Endometrial microvascular endothelial cells (primary cell): ENCODE data around the gene ATOH7. TPM values are rescaled to one million over a fixed set of nuclear protein-coding genes. Genes with fewer than 3 reads are reported as not detected.

Source experiments
- in situ Hi-C: cut with HindIII; loops from 2 replicates; pipeline ENCODE4 v1.10.0; 2017; ENCODE audit warnings: low sequenced_read_pairs, low pct_unique_long_range_greater_than_20kb; ENCODE audit errors: inconsistent ontology term
- total RNA-seq: library from RNA; depleted of rRNA; stranded (reverse); fragments of >200 nt; gene quantifications from one replicate; pipeline ENCODE4 v1.2.3, GENCODE V29; 2015; ENCODE audit errors: inconsistent ontology term

The ATOH7 gene
- total RNA-seq, 1 donor from 2014 or later = not detected

GRCh38 chr10:68194290-68194689 is 37.6 kb downstream of the ATOH7 start:
- in situ Hi-C loops = no loop called here

GRCh38 chr10:68192113-68192512 is 39.8 kb downstream of the ATOH7 start:
- in situ Hi-C loops = no loop called here

- in situ Hi-C loops = no loop called here
These were observed 43.1 kb downstream of the ATOH7 start for GRCh38 chr10:68188835-68189234.

- in situ Hi-C loops = no loop called here
These were observed 46.8 kb downstream of the ATOH7 start for GRCh38 chr10:68185085-68185484.

- in situ Hi-C loops = no loop called here
These were observed 47.4 kb downstream of the ATOH7 start for GRCh38 chr10:68184546-68184945.

Other genes with a start within 250 kb of the ATOH7 start
- gene HERC4, start 156.8 kb downstream of the ATOH7 start, total RNA-seq = 71.3 TPM
- gene MYPN, start 122.6 kb downstream of the ATOH7 start, total RNA-seq = 1.1 TPM
- gene HNRNPH3, start 100.0 kb upstream of the ATOH7 start, total RNA-seq = 54.4 TPM
- 0.84 TPM for gene PBLD, start 100.8 kb upstream of the ATOH7 start, total RNA-seq
- gene RUFY2, start 175.2 kb upstream of the ATOH7 start, total RNA-seq = 14.9 TPM
- gene DNA2, start 239.9 kb upstream of the ATOH7 start, total RNA-seq = 23.7 TPM